ELF-1 (cell line): ENCODE results near the gene ORC2.

ENCODE experiments used
- DNase-seq: peaks from one replicate; pipeline ENCODE4 v3.0.0-alpha.2; 2016; ENCODE audit warnings: low read depth, low spot score

Gene ORC2

DNA sequence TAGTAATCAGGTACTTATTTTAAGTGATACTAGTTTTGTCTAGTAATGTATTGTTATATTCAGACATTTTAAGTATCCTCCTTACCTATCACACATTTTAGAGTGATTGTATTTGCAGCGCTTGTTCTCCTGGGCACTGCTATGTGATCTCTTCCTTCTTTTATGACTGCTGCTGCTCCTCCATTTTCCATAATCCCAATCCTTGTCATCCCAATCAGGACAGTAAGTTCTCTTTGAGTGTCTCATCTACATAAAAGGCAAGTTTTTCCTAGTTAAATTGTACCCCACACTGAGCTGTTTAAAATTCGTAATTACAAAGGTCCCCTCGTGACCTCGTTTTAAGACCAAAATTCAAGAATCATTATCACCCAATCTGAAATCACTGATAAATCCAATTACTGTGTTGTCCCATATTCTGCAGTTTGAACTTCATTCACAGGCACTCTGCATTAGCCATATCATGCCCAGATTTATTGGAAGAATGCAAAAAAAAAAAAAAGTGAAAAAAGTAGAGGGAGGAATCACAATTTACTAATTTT is 101.8 kb downstream of the ORC2 start:
- DNase-seq: no peak

- DNase-seq: no peak
Observed at GRCh38 chr2:200860092-200860795, 103.2 kb downstream of the ORC2 start.
